ENCODE results near the gene CAND2.

DNA sequence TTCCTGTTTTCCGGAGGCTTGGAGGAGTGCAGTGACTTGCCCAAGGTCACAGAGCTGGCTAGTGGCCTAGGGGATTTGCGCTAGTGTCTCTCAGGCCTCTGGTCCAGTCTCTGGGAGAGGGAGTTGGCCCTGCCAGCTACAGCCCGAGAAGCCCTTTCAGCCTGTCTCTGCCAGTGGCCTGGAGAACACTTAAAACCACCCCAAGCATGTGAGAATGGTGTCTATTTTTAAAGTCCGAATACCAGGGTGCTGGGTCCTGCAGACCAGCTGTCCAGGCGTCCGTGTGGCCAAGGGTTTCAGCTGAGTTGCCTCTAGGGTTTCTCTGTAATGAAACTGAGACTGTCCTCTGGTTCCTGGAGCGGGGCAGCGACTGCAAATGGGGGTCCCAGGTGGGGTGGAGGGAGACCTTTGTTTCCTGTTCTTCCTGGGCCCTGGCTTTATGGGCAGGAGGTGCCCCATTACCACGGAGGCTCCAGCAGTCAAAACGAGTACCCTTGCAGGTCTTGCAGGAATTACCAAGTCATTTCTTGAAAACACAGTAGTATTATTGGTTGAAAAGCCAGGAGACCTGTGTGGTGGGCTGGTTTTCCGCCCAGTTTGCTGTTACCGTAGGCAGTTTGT lies 2.2 kb downstream of the CAND2 start:
- TF ChIP-seq, protein P1, sequence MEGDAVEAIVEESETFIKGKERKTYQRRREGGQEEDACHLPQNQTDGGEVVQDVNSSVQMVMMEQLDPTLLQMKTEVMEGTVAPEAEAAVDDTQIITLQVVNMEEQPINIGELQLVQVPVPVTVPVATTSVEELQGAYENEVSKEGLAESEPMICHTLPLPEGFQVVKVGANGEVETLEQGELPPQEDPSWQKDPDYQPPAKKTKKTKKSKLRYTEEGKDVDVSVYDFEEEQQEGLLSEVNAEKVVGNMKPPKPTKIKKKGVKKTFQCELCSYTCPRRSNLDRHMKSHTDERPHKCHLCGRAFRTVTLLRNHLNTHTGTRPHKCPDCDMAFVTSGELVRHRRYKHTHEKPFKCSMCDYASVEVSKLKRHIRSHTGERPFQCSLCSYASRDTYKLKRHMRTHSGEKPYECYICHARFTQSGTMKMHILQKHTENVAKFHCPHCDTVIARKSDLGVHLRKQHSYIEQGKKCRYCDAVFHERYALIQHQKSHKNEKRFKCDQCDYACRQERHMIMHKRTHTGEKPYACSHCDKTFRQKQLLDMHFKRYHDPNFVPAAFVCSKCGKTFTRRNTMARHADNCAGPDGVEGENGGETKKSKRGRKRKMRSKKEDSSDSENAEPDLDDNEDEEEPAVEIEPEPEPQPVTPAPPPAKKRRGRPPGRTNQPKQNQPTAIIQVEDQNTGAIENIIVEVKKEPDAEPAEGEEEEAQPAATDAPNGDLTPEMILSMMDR (conservative IDR thresholded peaks at IDR 0.05), result no peak
- no peak for TF ChIP-seq ZFX (IDR thresholded peaks at IDR 0.05)

Measured in C4-2B (cell line).